DMS114 treated with DMSO at 0.1 percent for 48 hours (cell line): ENCODE measurements around the gene LDB2.

Source experiments
- DNase-seq: peaks from one replicate; lab custom pipeline; 2025; ENCODE audit not compliant: unreplicated experiment; lab: John Stamatoyannopoulos, UW

Gene LDB2

DNA sequence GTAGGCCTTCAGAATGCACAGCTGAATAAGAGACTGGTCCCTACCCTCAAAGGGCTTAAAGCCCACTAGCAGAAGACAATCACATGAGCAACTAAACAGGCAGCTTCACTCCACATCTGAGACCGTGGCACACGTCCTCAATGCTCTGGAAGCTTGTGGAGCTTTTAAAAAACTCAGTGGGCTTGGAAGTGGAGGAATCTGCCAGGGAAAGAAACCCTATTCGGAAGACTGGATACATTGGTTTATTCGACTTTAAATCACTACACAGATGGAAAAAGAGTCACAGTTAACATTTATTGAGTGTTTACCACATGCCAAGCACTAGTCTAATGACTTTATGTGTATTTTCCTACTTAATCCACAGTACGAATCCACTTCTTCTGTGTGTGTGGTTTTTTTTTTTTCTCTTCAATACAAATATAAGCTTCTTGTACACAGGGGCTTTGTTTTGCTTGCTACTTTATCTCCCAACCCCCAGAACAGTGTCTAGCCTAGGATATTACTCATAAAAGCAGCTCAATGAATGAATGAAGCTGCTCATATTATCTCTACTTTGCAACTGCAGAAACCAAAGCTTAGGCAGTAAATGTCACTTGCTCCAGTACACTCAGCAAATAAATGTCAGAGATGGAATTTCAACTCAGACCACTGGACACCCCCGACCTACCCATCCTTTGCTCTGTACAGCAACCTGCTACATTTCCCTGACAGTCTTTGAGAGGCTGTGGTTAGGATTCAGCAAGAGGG is 137.7 kb downstream of the LDB2 start:
- DNase-seq, result no peak

DNA sequence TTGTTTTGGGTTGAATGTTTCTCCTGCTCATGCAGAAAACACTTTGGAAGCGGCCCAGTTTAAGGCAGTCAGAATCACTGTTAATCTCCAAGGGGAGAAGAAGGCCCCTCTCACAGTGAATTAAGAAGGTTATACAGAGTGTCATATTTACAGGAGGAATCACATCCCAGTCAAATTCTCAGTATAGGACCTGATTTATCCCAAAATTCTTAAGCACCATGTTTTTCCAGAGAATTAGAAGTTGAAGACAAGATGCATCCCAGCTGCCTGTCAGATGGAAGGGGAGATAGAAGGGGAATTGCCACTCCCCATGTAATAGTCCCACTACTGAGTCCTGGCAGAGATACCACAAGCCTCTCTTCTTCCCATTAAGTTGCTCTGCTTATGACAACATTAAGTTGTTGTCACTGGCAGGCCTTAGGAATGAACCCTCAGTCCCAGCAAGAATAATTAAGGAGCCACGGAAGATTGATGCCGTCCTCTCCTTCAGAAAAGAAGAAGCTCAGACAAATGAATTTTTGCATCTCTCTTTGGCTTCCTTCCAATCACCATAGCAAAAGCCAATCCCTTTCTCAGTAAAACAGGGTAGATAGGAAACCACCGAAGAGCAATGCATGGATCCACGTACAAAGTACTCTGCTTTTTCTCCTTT is 138.4 kb downstream of the LDB2 start:
- no peak for DNase-seq

DNA sequence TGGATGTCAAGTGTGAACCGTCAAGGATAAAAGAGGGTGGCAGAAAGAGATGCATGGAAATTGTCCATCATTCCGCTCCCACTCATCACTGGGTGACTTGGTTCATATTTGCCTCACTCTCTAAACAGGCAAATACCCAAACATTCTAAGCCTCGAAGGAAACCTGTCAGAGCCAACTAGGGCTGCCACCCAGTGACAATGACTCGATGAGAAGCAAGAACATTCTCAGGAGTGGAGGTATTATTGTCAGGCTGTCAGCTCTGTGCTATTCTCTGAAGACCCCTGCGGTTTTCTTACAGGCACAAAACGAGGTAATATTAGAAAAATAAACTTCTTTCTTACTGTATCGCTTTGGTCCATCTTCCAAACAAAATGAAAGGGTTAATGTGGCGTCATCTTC is 139.6 kb downstream of the LDB2 start:
- no peak for DNase-seq

DNA sequence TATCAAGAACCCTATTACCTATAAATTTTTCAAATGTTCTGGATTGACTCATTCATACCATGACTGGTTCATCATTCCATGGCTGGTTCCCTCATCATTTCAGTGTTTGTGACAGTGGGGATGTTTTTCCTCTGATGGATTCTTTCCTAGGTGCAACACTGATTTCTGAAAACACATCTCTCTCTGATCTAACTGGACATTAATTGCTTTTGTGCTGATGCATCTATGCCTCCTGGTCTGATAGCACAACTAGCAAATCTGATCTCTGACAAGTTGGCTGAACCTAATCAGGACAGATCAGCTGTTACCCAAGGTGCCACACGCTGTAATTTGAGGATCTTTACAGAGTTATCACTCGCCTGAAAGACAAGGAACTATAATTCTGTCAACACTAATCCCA is 140.2 kb downstream of the LDB2 start:
- DNase-seq, result no peak

DNA sequence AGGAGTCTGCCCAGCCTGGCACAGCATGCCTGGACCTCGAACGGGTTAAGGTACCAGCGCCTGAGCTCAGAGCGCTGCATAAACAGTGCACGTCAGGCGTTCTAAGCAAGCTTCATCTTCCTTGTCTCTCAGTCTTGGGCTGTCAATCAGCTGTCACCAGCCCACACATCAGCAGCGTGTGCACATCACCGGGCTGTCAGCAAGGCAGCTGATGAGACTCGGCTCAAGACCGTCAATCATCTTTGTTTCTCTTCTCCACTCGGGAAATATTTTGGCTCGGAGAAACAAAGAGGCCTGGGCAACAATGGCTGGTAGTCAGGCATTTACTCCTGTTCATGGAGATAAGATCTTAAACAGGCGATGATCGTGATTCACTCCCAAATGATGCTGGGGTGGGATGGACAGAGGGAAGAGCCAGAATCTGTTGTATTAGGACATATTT is 141.3 kb downstream of the LDB2 start:
- no peak for DNase-seq

DNA sequence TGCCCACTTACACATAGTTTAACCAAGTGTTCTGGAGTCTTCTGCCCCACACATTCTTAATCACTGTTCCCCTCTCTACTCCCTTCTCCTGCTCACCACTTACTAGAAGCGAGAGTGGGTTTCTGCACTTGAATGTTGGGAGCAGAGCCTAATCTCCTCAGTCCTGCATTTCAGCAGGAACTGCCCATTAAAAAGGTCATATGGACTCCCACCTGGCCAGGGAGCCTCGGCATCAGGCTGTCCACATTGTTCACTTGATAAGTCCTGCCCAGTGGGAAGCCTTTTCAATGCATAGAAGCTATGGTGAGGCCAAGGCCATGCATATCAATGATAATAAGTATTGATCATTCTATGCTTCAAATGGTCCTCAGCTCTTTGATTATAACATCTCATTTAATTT is 144.3 kb downstream of the LDB2 start:
- no peak for DNase-seq

DNA sequence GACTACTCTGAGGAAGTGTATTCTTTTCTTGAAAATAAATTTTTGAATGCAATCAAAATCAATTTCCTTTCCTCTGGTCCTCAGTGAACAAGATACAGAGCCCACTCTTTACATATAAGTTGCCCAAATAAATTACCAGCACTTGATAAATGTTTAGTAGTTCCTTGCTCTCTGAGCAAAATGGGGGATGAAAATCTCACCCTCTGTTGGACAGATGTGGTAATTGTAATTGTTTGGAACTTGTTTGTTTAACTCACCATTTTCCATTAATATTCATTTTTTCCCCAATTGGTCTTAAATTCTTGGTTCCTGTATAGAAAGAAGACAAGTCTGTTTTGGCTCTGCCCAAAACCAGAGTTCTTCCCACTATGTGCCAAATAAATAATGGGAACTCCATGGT is 146.3 kb downstream of the LDB2 start:
- DNase-seq, result no peak

DNA sequence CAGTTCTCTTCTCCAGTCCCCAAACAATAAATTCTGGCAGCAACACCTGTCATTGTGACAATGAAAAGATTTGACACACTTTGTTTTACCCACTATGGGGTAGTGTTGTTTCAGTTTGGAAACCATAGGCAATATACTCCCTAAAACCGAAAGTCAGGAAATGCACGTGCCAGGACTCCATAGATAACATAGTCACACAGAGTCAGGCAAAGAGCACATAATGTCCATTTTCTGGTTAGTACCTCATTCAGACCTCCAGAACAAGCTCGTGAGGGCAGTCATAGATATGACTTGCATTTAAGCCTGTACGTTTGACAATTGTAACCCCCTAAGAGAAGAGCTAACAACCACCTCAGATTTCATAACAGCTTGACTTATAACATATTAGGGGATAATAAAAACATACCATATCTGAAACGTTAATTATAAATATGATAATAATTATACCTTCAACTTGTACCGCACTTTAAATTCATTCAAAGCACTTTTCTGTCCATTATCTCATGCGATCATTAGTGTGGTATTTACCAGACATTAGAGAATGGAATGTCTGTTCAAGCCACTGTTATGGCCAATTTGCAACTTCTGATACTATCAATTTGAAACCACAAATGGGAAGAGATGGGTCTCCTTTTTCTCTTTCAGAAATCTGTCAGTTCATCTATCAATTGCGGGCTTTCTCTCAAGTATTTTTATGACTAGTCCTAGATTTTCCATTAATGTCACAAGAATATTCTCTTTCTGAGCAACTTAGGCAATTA is 147.4 kb downstream of the LDB2 start:
- DNase-seq, result no peak

DNA sequence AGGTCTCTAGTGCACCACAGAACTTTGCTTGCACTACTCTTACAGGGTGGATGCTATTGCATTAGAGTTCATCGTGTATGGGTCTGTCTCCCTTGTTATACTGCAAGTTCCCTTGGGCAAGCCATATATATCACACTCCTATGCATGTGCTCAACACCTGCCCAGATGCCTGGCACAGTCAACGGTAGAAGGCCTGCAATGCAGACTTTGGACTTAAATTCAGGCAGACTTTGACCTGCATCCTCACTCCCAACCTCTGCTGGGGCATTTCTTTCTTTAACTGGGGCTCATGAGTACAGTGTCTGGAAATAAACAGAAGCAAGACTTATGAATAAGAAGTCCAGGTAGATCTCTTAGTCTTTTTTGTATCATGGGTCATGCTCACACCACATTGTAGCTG is 148.2 kb downstream of the LDB2 start:
- no peak for DNase-seq

DNA sequence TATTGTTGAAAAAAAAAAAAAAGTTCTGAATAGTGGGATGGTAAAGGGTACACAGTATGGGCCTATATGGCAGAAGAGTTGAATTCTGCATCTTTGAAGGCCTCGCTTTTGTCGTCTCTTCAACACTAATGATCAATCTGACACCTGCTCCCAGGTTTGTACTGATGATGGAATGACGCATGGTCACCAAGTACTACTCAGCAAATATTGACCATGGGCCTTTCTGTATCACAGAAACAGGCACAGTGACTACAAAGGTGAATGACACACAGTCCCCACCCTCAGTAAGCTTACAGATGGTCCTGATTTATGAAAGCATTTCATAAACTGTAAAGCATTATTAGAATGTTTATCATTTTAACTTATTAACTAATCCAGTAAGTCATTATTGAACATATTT is 152.6 kb downstream of the LDB2 start:
- DNase-seq, result no peak

DNA sequence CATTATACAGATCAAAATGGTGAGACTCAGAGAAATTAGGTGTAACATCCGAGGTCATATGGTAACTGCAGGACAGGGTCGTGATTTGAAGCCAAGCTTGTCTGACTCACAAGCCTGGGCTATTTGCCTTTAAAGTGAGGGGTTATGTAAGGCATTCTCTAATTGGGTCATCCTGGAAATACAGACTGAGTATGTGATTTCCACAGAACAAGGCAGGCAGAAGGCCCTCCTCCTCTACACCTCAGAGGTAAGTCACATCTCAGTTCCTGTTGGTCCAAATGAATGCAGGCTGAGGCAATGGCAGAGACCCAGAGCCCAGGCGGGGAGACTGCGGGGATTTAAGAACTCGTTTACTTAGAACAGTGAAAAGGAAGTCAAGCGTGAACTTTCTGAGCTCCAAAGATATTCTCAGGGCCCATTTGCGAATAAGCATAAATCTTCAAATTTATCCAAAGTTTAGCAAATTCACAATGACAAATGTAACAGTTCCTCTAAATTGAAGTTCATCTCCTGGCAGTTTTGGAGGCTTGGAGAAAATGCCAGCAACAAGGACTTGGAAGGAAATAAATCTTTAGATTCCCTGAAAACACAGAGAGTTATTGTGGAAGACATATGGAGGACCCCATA is 153.3 kb downstream of the LDB2 start:
- DNase-seq, result no peak

DNA sequence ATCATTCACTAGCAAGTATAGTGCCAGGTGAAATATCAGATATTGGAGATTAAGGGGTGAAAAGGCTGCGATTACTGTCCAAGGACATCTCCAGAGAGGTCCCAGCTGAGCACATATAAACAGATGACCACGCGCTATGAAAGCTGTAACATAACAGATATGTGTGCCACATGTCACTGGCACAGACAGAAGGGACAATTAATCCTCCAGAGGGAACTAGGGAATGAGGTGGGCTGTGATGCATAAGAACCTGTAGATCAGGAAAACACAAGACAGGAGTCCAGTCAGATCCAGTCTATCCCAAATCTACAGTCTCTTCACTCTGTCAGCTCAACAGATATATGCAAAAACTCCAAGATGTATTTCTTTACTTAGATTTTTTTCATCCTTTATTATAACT is 157.2 kb downstream of the LDB2 start:
- DNase-seq, result no peak

DNA sequence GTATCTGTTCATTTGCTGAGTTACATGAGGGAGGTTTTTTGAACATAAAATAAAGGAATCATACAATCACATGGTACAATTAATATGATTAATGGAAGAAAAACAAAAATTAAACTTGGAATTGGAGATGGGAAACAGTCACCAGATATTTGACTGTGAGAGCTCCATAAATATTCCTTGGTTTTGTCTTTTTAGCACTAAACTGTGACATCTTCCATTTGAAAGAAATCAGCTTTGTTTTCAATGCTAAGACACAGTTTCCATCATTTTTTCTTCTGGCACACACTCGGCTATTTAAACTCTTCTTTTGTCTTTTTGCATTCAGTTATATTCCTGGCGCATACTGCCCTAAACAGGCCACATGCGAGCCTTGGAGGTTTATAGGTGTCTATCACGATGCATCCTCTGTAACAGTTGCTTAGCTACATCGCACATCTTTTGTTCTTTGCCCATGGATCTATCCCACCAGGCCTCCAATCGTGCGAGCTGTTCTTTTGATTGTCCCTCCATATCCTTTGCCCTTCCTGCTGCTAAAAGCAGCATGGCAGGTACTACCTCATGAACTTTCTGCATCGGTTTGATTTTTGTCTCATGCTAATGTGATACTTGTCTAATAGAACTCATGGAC is 158.3 kb downstream of the LDB2 start:
- DNase-seq, result no peak

DNA sequence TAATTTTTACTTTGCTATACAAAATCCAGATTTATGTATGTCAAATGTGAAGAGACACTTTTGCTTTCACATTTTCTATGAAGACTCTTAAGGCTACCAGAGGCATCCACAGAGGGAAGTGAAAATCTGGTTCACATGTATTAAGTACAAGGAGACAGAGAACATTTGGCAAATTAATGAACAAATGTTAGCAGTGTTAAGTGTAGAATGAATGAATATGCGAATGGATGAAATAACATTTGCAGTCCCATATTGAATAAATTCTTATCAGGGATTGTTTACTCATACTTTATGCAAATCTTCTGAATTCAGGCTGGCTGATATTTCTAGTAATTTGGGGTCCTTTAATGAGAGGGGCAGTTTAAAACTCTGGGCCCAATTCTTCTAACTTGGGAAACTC is 159.9 kb downstream of the LDB2 start:
- DNase-seq, result no peak

DNA sequence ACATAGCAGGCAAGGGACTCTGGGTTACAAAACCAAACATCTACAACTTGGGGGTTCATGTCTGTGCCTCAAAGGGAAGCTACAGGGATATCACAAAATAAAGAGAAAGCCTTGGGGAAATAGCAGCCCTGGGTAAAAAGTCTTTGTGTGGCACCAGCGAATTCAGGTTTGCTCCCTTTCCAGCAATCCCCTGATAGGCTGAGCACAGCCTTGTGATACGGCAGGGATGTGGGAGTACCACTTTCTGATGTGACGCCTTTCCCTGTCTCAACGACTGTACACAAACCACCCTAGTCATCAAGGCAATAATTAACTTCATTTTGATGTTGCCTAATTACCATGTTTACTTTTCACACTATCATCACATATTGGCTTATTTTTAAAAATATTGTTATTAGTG is 164.9 kb downstream of the LDB2 start:
- no peak for DNase-seq

DNA sequence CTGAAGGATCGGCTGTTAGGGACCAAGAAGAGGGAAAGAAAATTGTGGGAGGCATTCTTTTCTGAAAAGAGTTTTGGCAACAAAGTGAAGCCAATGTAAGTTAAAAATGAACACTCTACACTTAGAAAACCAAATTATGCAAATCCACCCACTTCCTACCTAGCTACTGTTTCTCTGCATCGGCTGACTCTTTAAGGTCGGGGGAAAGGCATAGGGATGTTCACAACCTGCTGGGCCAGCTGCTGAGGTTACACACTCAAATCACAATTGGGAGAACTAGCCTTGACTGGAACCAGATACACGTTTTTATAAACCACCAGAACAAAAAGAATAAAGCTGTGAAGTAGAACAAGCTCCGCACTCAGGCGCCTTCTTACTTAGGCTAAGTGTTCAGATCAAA is 165.7 kb downstream of the LDB2 start:
- no peak for DNase-seq

DNA sequence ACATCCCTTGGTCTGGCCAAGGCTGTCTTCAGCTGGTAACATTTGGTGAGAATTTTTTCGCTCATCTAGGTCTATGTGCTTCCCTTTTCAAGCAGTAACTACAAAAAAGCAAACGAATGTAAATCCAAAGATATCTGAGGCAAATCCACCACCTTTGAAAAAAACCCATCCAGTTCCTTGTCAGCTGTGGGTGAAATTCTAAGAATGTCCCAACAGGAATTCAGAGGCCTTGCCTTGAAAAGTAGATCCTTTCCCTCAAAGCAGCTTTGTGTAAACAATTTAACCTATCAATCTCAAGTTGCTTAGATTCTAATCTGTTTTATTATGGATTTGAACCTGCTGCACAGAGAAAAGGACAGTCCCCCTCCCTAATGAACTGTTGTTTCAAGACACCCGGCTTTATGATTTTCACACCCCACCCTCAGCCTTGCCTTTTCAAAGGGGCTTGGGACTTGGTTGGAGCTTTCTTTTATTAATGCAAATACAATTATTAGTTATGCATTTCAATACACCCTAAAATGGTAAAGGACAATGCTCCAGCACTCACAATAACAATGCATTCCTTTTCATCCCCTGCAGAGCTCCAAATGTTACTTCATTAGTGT is 166.6 kb downstream of the LDB2 start:
- no peak for DNase-seq

DNA sequence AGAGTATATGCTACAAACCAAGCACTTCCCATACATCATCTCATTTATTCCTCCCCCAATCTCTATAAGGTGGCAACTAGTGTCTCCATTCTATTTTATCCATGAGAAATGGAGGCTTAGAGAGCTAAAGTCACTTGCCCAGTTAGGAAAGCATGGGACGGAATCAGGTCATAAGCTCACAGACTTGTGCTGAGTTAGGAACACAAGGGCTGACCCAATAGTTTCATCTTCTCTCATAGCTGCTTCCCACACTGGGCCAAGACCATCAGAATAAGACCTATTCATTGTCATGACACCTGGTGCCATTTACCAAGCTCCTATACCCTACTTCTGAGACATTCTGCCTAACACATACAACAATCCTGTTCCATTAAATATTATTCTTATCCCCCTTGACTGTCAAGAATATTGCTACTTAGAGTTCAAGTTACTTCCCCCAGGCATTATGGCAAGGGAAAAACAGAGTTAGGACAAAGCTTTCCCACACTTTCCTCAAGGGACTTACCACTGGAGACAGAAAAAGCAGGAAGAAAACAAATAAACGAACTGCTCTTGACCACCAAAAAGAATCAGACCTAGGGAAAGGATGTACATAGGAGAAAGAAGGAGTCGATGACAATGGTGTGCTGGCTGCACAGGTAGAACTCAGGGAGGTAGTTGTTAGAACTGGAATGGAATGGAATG is 167.8 kb downstream of the LDB2 start:
- DNase-seq, result no peak

DNA sequence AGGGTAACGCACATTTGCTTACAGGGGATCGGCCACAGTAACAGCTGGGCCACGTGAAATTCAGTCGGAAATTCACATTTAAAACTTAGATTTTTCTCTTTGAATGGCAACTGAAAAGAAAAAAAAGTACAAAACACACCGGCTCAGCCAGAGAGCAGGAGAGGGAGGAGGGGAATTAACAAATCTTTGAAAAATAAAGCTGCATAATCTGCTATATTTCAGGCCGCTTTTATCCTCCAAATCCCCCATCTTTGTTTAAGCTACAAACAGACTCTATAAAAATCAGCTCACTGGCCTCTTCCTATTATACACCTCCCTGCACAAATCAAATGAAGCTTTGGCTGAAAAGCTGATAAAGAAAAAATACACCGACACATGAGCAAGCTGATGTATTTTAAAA is 169.1 kb downstream of the LDB2 start:
- DNase-seq, result no peak

DNA sequence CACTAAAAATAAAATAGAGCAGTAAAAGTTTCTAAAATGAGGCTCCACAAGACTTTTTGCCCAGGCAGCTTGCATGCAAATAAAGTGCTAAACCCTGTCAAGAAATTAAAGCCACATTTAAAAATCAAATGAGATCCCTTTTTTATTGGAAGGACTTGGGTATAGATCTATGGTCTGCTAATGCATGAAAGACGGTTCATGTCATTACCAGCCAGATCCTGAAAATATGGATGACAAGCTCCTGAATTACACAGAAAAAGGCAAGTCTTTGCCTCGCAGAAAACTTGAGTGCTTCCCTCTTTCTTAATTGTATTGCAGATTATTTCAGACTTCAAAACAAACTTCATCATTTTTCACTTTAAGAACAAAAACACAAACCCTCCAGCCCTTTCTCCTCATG is 169.6 kb downstream of the LDB2 start:
- no peak for DNase-seq
